OCI-LY3 (cell line): ENCODE measurements around the gene ACOXL.

ENCODE experiments used
- H2AFZ ChIP-seq: fragments of 200-600, 300-600 bp; shearing (Covaris generic); 2 replicates; pipeline ENCODE4 v1.6.0; 2014; ENCODE audit warnings: antibody characterized with exemption, low read depth, low read length
- H3K27ac ChIP-seq: fragments of 200-600, 300-600 bp; sonication (generic); 2 replicates; pipeline ENCODE4 v1.5.1; 2014; ENCODE audit warnings: mild to moderate bottlenecking, low read length, moderate library complexity, mixed read lengths
- H3K27me3 ChIP-seq: fragments of 200-600, 300-600 bp; sonication (generic); 2 replicates; pipeline ENCODE4 v1.6.1; 2014; ENCODE audit warnings: low read depth, low read length, mixed read lengths
- H3K36me3 ChIP-seq: fragments of 200-600, 300-600 bp; sonication (generic); replicated peaks from 2 replicates; pipeline ENCODE3; 2014; ENCODE audit warnings: low read depth, low read length, mixed read lengths
- H3K4me1 ChIP-seq: fragments of 300-600, 200-600 bp; sonication (generic); 2 replicates; pipeline ENCODE4 v1.6.1; 2014; ENCODE audit warnings: low read length, mixed read lengths
- H3K4me2 ChIP-seq: fragments of 200-600, 300-600 bp; sonication (generic); 2 replicates; pipeline ENCODE4 v1.6.1; 2014; ENCODE audit warnings: low read length, mixed read lengths
- H3K4me3 ChIP-seq: fragments of 300-600, 200-600 bp; sonication (generic); 2 replicates; pipeline ENCODE4 v1.5.1; 2014; ENCODE audit warnings: antibody characterized with exemption, mild to moderate bottlenecking, low read length, moderate library complexity
- H3K79me2 ChIP-seq: fragments of 300-600, 200-600 bp; shearing (Covaris generic); 2 replicates; pipeline ENCODE4 v1.6.1; 2014; ENCODE audit warnings: mild to moderate bottlenecking, low read length, mixed read lengths
- H3K9ac ChIP-seq: fragments of 300-600, 200-600 bp; shearing (Covaris generic); 2 replicates; pipeline ENCODE4 v1.6.0; 2014; ENCODE audit warnings: mild to moderate bottlenecking, low read length, moderate library complexity
- H3K9me3 ChIP-seq: fragments of 200-600, 300-600 bp; shearing (Covaris generic); 2 replicates; pipeline ENCODE4 v1.6.1; 2014; ENCODE audit warnings: low read length, mixed read lengths; ENCODE audit not compliant: insufficient read depth
- H4K20me1 ChIP-seq: fragments of 200-600, 300-600 bp; sonication (generic); 2 replicates; pipeline ENCODE4 v1.6.1; 2016; ENCODE audit warnings: low read length, mixed read lengths; ENCODE audit not compliant: insufficient read depth
- CTCF ChIP-seq: fragments of 200-600, 300-600 bp; sonication (generic); IDR thresholded peaks from 2 replicates; pipeline ENCODE4 v1.5.1; 2014; ENCODE audit warnings: antibody characterized with exemption, low read length, low read depth
- EZH2phosphoT487 ChIP-seq: fragments of 200-600 bp; shearing (Covaris generic); IDR thresholded peaks from 2 replicates; pipeline ENCODE4 v1.6.1; 2018; ENCODE audit warnings: antibody characterized with exemption, mixed run types, low read depth

ACOXL gene

DNA sequence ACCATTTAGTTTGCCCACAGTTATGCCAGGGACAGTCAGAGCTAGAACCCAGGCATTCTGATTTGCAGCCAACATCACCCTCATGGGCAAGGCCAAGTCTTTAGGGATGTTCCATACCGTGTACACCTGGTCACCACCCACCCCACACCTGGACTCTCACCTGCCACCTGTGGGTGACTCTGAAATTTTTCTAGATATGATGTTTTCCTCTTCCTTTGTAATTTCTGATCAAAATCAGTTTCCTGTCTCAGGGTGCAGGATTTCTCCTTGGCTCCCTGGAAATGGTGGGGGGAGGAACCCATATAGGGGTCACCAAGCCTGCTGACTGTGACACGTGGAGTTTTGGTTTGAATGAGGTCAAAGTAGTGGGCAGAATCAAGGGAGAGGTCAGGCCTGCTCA, 138.2 kb downstream of the ACOXL start:
- Histone ChIP-seq H4K20me1 (peaks cover 61% of the 10 kb centered on the region), H3K4me3 (no peak overlapping the region), H2AFZ (no peak overlapping the region), H3K79me2 (no peaks in the 10 kb centered on the region), H3K9ac (no peak overlapping the region), H3K27ac (no peak overlapping the region), H3K4me2 (no peak overlapping the region), H3K27me3 (peaks cover 95% of the 10 kb centered on the region), H3K36me3 (no peaks in the 10 kb centered on the region), H3K9me3 (no peaks in the 10 kb centered on the region), H3K4me1 (peaks cover 33% of the 10 kb centered on the region)
- TF ChIP-seq CTCF: no peak
- no peak for TF ChIP-seq EZH2phosphoT487

DNA sequence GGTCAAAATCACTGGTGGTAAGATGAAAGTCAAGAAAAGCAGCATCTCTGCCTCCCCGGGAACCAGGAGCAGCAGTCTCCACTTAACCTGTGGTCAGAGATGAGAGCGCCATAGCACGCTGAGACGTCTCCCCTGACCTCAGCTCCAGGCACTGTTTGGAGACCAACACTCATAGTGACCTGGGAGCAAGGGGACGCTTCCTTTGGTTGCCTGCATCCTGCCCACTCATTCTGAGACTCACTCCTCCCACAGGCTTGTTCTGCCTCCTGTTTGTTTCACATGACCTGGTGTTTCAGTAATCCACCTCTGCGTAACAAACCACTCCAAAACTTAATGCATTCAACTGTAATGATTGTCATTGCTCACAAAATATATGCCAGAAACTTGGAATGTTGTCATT, 139.3 kb downstream of the ACOXL start:
- H4K20me1 ChIP-seq: peaks cover 51% of the 10 kb centered on the region
- peaks cover 24% of the 10 kb centered on the region for H3K4me1 ChIP-seq
- no peaks in the 10 kb centered on the region for H3K36me3 ChIP-seq
- H2AFZ ChIP-seq: no peak overlapping the region
- no peak for TF ChIP-seq EZH2phosphoT487
- no peak for TF ChIP-seq CTCF
- H3K27me3 ChIP-seq: peaks cover 95% of the 10 kb centered on the region
- no peak overlapping the region for H3K9ac ChIP-seq
- H3K4me3 ChIP-seq: no peak overlapping the region
- no peak overlapping the region for H3K4me2 ChIP-seq
- H3K79me2 ChIP-seq: no peaks in the 10 kb centered on the region
- H3K9me3 ChIP-seq: no peaks in the 10 kb centered on the region
- H3K27ac ChIP-seq: no peak overlapping the region

GRCh38 chr2:110872521-110872920, 140.1 kb downstream of the ACOXL start:
- Histone ChIP-seq H3K4me1 (peaks cover 16% of the 10 kb centered on the region), H3K36me3 (no peaks in the 10 kb centered on the region), H3K4me3 (no peak overlapping the region), H3K9ac (no peak overlapping the region), H2AFZ (no peak overlapping the region), H4K20me1 (peaks cover 46% of the 10 kb centered on the region), H3K9me3 (no peaks in the 10 kb centered on the region), H3K4me2 (no peak overlapping the region), H3K27ac (no peak overlapping the region), H3K79me2 (no peaks in the 10 kb centered on the region), H3K27me3 (peaks cover 94% of the 10 kb centered on the region)
- TF ChIP-seq CTCF: no peak
- no peak for TF ChIP-seq EZH2phosphoT487

GRCh38 chr2:110873056-110873502, 140.7 kb downstream of the ACOXL start:
- Histone ChIP-seq H3K4me3 (no peak overlapping the region), H4K20me1 (peaks cover 46% of the 10 kb centered on the region), H3K9ac (no peak overlapping the region), H3K36me3 (no peaks in the 10 kb centered on the region), H3K79me2 (no peaks in the 10 kb centered on the region), H3K9me3 (peaks cover 2% of the 10 kb centered on the region; the same call in 1 of the 2 replicates), H3K27ac (no peak overlapping the region), H3K4me1 (peaks cover 16% of the 10 kb centered on the region), H3K4me2 (no peak overlapping the region), H3K27me3 (peaks cover 96% of the 10 kb centered on the region), H2AFZ (no peak overlapping the region)
- no peak for TF ChIP-seq CTCF
